CD4-positive, alpha-beta T cell (primary cell): ENCODE results near the gene NOL3. TPM values are rescaled to one million over a fixed set of nuclear protein-coding genes. Genes with fewer than 3 reads are reported as not detected.

Source experiments
- ATAC-seq: fragments of 200-7000 bp; cut with Tn5 transposase; one replicate; pipeline ENCODE4 v1.10.0; 2022; ENCODE audit warnings: mild to moderate bottlenecking; ENCODE audit not compliant: poor library complexity
- CTCF ChIA-PET: fragments of 350-600 bp; sonication (Branson Sonifier 250); formaldehyde crosslinking; loops from one replicate; lab custom pipeline; 2021; ENCODE audit warnings: antibody characterized with exemption, inconsistent platforms; lab: Charles Lee
- POLR2A ChIA-PET: fragments of 350-600 bp; sonication (Branson Sonifier 250); formaldehyde crosslinking; loops from one replicate; lab custom pipeline; 2021; ENCODE audit warnings: antibody characterized with exemption, inconsistent platforms; lab: Charles Lee
- DNase-seq, 14 experiments: peaks; one replicate each; pipeline ENCODE4 v3.0.0-alpha.2; 2013 to 2020; ENCODE audit warnings: mixed read lengths in 2 of 14
- H3K27ac ChIP-seq, 2 donors: one replicate each; pipeline versions ENCODE4 v1.5.1 to v1.7.0; 2013; ENCODE audit warnings: low read length in 2 of 2, low read depth in 1 of 2, mild to moderate bottlenecking in 1 of 2
- H3K27me3 ChIP-seq, 2 experiments: 1 replicate in 1 of 2; 2 replicates in 1 of 2; pipeline versions ENCODE4 v1.6.1 to v1.7.0; 2013; ENCODE audit warnings: low read length in 2 of 2, control low read depth in 1 of 2, mild to moderate bottlenecking in 1 of 2, moderate library complexity in 1 of 2; ENCODE audit not compliant: insufficient read depth in 2 of 2, control insufficient read depth in 1 of 2
- H3K36me3 ChIP-seq: one replicate; pipeline ENCODE4 v1.6.1; 2013; ENCODE audit warnings: low read length, control low read depth; ENCODE audit not compliant: insufficient read depth
- H3K4me1 ChIP-seq: one replicate; pipeline ENCODE4 v1.6.1; 2013; ENCODE audit warnings: low read length, control low read depth; ENCODE audit not compliant: insufficient read depth
- H3K4me3 ChIP-seq: one replicate; pipeline ENCODE4 v1.5.1; 2013; ENCODE audit warnings: mild to moderate bottlenecking, low read length, moderate library complexity
- H3K9me3 ChIP-seq, 2 experiments: 1 replicate in 1 of 2; 2 replicates in 1 of 2; pipeline versions ENCODE4 v1.6.1 to v1.7.0; 2013; ENCODE audit warnings: low read length in 2 of 2, mild to moderate bottlenecking in 2 of 2, control low read depth in 1 of 2, moderate library complexity in 1 of 2; ENCODE audit not compliant: control insufficient read depth in 1 of 2, insufficient read depth in 1 of 2
- H3K27ac Mint-ChIP-seq: one replicate; pipeline ENCODE4 v1.8.0; 2020; ENCODE audit warnings: mixed read lengths
- H3K27me3 Mint-ChIP-seq: one replicate; pipeline ENCODE4 v1.8.0; 2021; ENCODE audit warnings: mixed read lengths
- H3K36me3 Mint-ChIP-seq: one replicate; pipeline ENCODE4 v1.8.0; 2021; ENCODE audit warnings: low read depth, mixed read lengths
- H3K4me1 Mint-ChIP-seq: one replicate; pipeline ENCODE4 v1.8.0; 2021; ENCODE audit warnings: low read depth, mixed read lengths
- H3K4me3 Mint-ChIP-seq: one replicate; pipeline ENCODE4 v1.8.0; 2020; ENCODE audit warnings: mild to moderate bottlenecking, mixed read lengths
- H3K9me3 Mint-ChIP-seq: one replicate; pipeline ENCODE4 v1.8.0; 2020; ENCODE audit warnings: mixed read lengths
- CTCF ChIP-seq: fragments of 200-600 bp; IDR thresholded peaks from one replicate; pipeline ENCODE4 v1.8.0; 2022; ENCODE audit warnings: antibody characterized with exemption, mild to moderate bottlenecking
- intact Hi-C, 2 experiments: fragments of 100-400 bp; cut with DNase I in 1 of 2; cut with micrococcal nuclease in 1 of 2; formaldehyde crosslinking; loops; one replicate each; pipeline versions ENCODE4 v1.15.1 to v1.9.0; 2023 to 2025; cut with DNase I, micrococcal nuclease
- total RNA-seq, 174 experiments: library from RNA in 2 of 174; stranded (reverse) in 2 of 174; gene quantifications; one replicate each; pipeline ENCODE4 v1.2.3 and lab custom pipeline; 2021 to 2026

The NOL3 gene
- total RNA-seq, 2 experiments from 2014 or later = 1.1 to 1.2 TPM

GRCh38 chr16:67191995-67192681, 21.8 kb downstream of the NOL3 start, which contains the start of gene E2F4:
E2F4 (plus strand) TSS chr16:67192155; CDS start chr16:67192228, 73 bp downstream.
- H3K4me1 ChIP-seq = peaks cover 51% of the 10 kb centered on the region
- peak within 1 kb of the TSS; percentile 69 to 86 for H3K27ac ChIP-seq
- DNase-seq (peak; percentile 72 to 93 (median 82)), ATAC-seq (peak; percentile 88)
- peak within 1 kb of the TSS; percentile 95 for H3K4me3 ChIP-seq
- H3K36me3 Mint-ChIP-seq = peaks cover 46% of the 10 kb centered on the region
- H3K9me3 ChIP-seq = no peaks in the 10 kb centered on the region
- TF ChIP-seq CTCF = no peak
- H3K9me3 Mint-ChIP-seq = no peaks in the 10 kb centered on the region
- peaks cover 43% of the 10 kb centered on the region for H3K36me3 ChIP-seq
- peak within 1 kb of the TSS; percentile 92 for H3K4me3 Mint-ChIP-seq
- peak within 1 kb of the TSS; percentile 87 for H3K27ac Mint-ChIP-seq
- no peaks in the 10 kb centered on the region for H3K27me3 Mint-ChIP-seq
- POLR2A ChIA-PET = interaction anchor here (1.1 to 1.6 kb wide), 3 partner anchors 9 to 44 kb away, joined by 3 to 9 read pairs (median 6); partner anchors contain the start of genes MATCAP1 and TMEM208
- H3K4me1 Mint-ChIP-seq = peaks cover 43% of the 10 kb centered on the region
- intact Hi-C loops = loop anchor here (1.0 to 5.0 kb wide), 3 partner anchors 35 to 260 kb away; partner anchors contain the start of genes TMEM208 (in 2 of the 2) and CIAO2B (in 1 of the 2)
- H3K27me3 ChIP-seq = no peaks in the 10 kb centered on the region
- CTCF ChIA-PET = interaction anchor here (0.6 to 1.5 kb wide), 4 partner anchors 37 to 174 kb away, joined by 3 to 4 read pairs (median 4); no protein-coding TSS in a partner anchor

GRCh38 chr16:67192781-67193361, 22.5 kb downstream of the NOL3 start:
- H3K36me3 ChIP-seq = peaks cover 50% of the 10 kb centered on the region
- ChIA-PET CTCF (interaction anchor here (0.6 to 1.5 kb wide), 5 partner anchors 8 to 175 kb away, joined by 3 to 4 read pairs (median 3); no protein-coding TSS in a partner anchor), POLR2A (interaction anchor here (1.1 to 1.6 kb wide), 3 partner anchors 9 to 43 kb away, joined by 3 to 9 read pairs (median 6); partner anchors contain the start of genes MATCAP1 and TMEM208)
- no peaks in the 10 kb centered on the region for H3K9me3 ChIP-seq
- H3K4me3 ChIP-seq = peak overlapping the region; percentile 95
- peak overlapping the region; percentile 87 for H3K27ac Mint-ChIP-seq
- no peaks in the 10 kb centered on the region for H3K27me3 ChIP-seq
- H3K36me3 Mint-ChIP-seq = peaks cover 54% of the 10 kb centered on the region
- peaks cover 43% of the 10 kb centered on the region for H3K4me1 Mint-ChIP-seq
- DNase-seq (peak in 2 of 14 experiments; percentile 40 to 44), ATAC-seq (peak; percentile 40)
- peak overlapping the region; percentile 69 to 86 for H3K27ac ChIP-seq
- peak overlapping the region; percentile 92 for H3K4me3 Mint-ChIP-seq
- H3K27me3 Mint-ChIP-seq = no peaks in the 10 kb centered on the region
- intact Hi-C loops = loop anchor here (1.0 to 5.0 kb wide), 3 partner anchors 34 to 261 kb away; partner anchors contain the start of genes TMEM208 (in 2 of the 2) and CIAO2B (in 1 of the 2)
- peaks cover 51% of the 10 kb centered on the region for H3K4me1 ChIP-seq
- TF ChIP-seq CTCF = no peak
- H3K9me3 Mint-ChIP-seq = no peaks in the 10 kb centered on the region

- intact Hi-C loops = loop anchor here (2.0 to 5.0 kb wide), 2 partner anchors 33 to 261 kb away; partner anchors contain the start of genes CIAO2B (in 1 of the 2) and TMEM208 (in 1 of the 2)
- ATAC-seq (no peak), DNase-seq (no peak)
- Histone ChIP-seq H3K4me3 (peak overlapping the region; percentile 95), H3K9me3 (no peaks in the 10 kb centered on the region), H3K36me3 (peaks cover 56% of the 10 kb centered on the region), H3K4me1 (peaks cover 51% of the 10 kb centered on the region), H3K27ac (peak overlapping the region in 1 of 2 donors; percentile 3), H3K27me3 (no peaks in the 10 kb centered on the region)
- Mint-ChIP-seq H3K27me3 (no peaks in the 10 kb centered on the region), H3K4me1 (peaks cover 49% of the 10 kb centered on the region), H3K36me3 (peaks cover 60% of the 10 kb centered on the region), H3K4me3 (peak overlapping the region; percentile 92), H3K9me3 (no peaks in the 10 kb centered on the region), H3K27ac (peak overlapping the region; percentile 87)
- TF ChIP-seq CTCF = no peak
- ChIA-PET CTCF (interaction anchor here (1.2 to 1.5 kb wide), 2 partner anchors 8 to 176 kb away, joined by 3 to 4 read pairs; no protein-coding TSS in a partner anchor), POLR2A (interaction anchor here (1.4 kb wide), 1 partner anchor 10 kb away, joined by 6 read pairs; the partner anchor contains the start of gene MATCAP1)
Observed at GRCh38 chr16:67193536-67193935, 23.2 kb downstream of the NOL3 start.
